Uterus (tissue), 4 donors: Measurements from ENCODE around the gene CPA1. TPM values are rescaled to one million over a fixed set of nuclear protein-coding genes. Genes with fewer than 3 reads are reported as not detected.

Experiments
- DNase-seq, 2 donors: peaks; one replicate each; pipeline ENCODE4 v3.0.0-alpha.2; 2019 to 2020
- H3K27ac ChIP-seq, 2 donors: fragments of 200-600 bp; sonication (generic); 1 replicate in 1 of 2; 2 replicates in 1 of 2; pipeline ENCODE4 v1.5.1; 2016 to 2018
- H3K27me3 ChIP-seq, 2 donors: fragments of 200-600 bp; sonication (generic); one replicate each; pipeline ENCODE4 v1.5.1; 2018 to 2019; ENCODE audit warnings: control low read depth in 1 of 2
- H3K36me3 ChIP-seq, 2 donors: fragments of 200-600 bp; sonication (generic); one replicate each; pipeline ENCODE4 v1.5.1; 2019; ENCODE audit warnings: control low read depth in 1 of 2
- H3K4me1 ChIP-seq, 2 donors: fragments of 200-600 bp; sonication (generic); one replicate each; pipeline ENCODE4 v1.5.1; 2018 to 2019; ENCODE audit warnings: control low read depth in 1 of 2
- H3K4me3 ChIP-seq, 2 donors: fragments of 200-600 bp; sonication (generic); 1 replicate in 1 of 2; 2 replicates in 1 of 2; pipeline ENCODE4 v1.5.1; 2018 to 2019; ENCODE audit warnings: mild to moderate bottlenecking in 1 of 2
- H3K9me3 ChIP-seq, 2 donors: fragments of 200-600 bp; sonication (generic); one replicate each; pipeline ENCODE4 v1.5.1; 2019; ENCODE audit warnings: control low read depth in 1 of 2
- POLR2A ChIP-seq, 2 donors: fragments of 450-650 bp; IDR thresholded peaks; one replicate each; pipeline ENCODE4 v1.6.1; 2016; ENCODE audit warnings: antibody characterized with exemption in 2 of 2, mild to moderate bottlenecking in 1 of 2, moderate library complexity in 1 of 2
- intact Hi-C: fragments of 100-400 bp; cut with DNase I; formaldehyde crosslinking; loops from one replicate; pipeline ENCODE4 v1.15.1; 2023; ENCODE audit warnings: low total_unique reads
- total RNA-seq, 4 donors: library from RNA; depleted of rRNA in 3 of 4; stranded (reverse); fragments of >200 nt in 3 of 4; gene quantifications; one replicate each; pipeline versions ENCODE4 v1.1.0 to v1.2.4, GENCODE V29; 2014 to 2023
- TF ChIP-seq, protein P1 (sequence below), 4 experiments: fragments of 200-600 bp in 2 of 4; fragments of 450-650 bp in 2 of 4; sonication (generic) in 2 of 4; IDR thresholded peaks; one replicate each; pipeline ENCODE4 v1.5.1; 2016 to 2019; ENCODE audit warnings: antibody characterized with exemption in 4 of 4, mild to moderate bottlenecking in 2 of 4, moderate library complexity in 1 of 4
- donor health status: DM: yes; HTN: yes; CAD: no.

The CPA1 gene
- total RNA-seq, 4 donors from 2014 or later: 0.46 to 3.8 TPM; not detected in 2

DNA sequence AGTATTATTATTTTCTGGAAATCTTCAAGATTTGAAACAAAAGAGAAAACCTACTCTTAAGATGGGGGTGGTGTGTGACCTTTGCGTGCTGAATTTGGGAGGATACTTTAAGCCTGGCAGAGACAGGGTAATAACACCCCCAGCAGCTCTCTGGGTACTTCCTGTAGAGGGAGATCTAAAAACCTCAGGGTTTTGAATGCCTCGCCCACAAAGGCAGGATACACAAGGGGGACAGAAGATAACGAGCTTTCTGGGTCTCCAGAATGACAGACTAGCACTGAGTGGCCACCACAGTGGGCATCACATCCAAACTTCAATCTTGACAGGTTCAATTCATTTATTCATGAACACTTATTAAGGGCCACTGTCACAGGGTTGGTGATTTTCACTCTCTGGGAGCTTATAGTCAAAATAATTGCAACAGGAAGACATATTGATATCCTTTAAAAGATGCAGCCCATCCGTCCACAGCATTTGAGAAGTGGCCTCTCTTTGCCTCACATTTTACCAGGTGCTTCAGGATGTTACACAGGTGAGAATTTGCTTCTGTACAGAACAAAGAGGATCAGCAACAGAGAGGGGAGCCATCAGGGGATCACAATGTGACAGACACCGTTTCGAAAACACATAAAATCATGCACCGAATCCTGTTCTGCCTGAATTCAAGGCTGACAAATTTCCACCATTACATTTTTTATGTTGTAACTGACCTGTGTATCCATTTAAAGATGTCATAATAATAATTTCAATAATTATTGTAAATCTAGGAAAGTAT, 14.3 kb downstream of the CPA1 start:
- Histone ChIP-seq H3K27me3 (no peaks in the 10 kb centered on the region), H3K4me3 (no peak overlapping the region), H3K4me1 (peaks cover 0 to 10% of the 10 kb centered on the region in 2 donors), H3K27ac (peak overlapping the region; percentile 80 to 82), H3K36me3 (no peaks in the 10 kb centered on the region), H3K9me3 (no peaks in the 10 kb centered on the region)
- TF ChIP-seq, protein P1, sequence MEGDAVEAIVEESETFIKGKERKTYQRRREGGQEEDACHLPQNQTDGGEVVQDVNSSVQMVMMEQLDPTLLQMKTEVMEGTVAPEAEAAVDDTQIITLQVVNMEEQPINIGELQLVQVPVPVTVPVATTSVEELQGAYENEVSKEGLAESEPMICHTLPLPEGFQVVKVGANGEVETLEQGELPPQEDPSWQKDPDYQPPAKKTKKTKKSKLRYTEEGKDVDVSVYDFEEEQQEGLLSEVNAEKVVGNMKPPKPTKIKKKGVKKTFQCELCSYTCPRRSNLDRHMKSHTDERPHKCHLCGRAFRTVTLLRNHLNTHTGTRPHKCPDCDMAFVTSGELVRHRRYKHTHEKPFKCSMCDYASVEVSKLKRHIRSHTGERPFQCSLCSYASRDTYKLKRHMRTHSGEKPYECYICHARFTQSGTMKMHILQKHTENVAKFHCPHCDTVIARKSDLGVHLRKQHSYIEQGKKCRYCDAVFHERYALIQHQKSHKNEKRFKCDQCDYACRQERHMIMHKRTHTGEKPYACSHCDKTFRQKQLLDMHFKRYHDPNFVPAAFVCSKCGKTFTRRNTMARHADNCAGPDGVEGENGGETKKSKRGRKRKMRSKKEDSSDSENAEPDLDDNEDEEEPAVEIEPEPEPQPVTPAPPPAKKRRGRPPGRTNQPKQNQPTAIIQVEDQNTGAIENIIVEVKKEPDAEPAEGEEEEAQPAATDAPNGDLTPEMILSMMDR (IDR thresholded peaks at IDR 0.05): no peak
- no peak for TF ChIP-seq POLR2A (IDR thresholded peaks at IDR 0.05)
- DNase-seq: no peak
- intact Hi-C loops: no loop called here

GRCh38 chr7:130395421-130395820, 15.1 kb downstream of the CPA1 start:
- Histone ChIP-seq H3K27me3 (no peaks in the 10 kb centered on the region), H3K4me3 (no peak overlapping the region), H3K27ac (peak overlapping the region; percentile 80 to 82), H3K9me3 (no peaks in the 10 kb centered on the region), H3K4me1 (peaks cover 0 to 10% of the 10 kb centered on the region in 2 donors), H3K36me3 (no peaks in the 10 kb centered on the region)
- DNase-seq: no peak
- no peak for TF ChIP-seq POLR2A (IDR thresholded peaks at IDR 0.05)
- TF ChIP-seq, protein P1 (IDR thresholded peaks at IDR 0.05): no peak
- intact Hi-C loops: no loop called here

GRCh38 chr7:130396109-130396508, 15.8 kb downstream of the CPA1 start:
- TF ChIP-seq POLR2A (IDR thresholded peaks at IDR 0.05): no peak
- TF ChIP-seq, protein P1 (IDR thresholded peaks at IDR 0.05): no peak
- Histone ChIP-seq H3K27me3 (no peaks in the 10 kb centered on the region), H3K27ac (peak overlapping the region; percentile 80 to 82), H3K9me3 (no peaks in the 10 kb centered on the region), H3K4me3 (no peak overlapping the region), H3K36me3 (no peaks in the 10 kb centered on the region), H3K4me1 (peaks cover 0 to 10% of the 10 kb centered on the region in 2 donors)
- intact Hi-C loops: no loop called here
- no peak for DNase-seq

DNA sequence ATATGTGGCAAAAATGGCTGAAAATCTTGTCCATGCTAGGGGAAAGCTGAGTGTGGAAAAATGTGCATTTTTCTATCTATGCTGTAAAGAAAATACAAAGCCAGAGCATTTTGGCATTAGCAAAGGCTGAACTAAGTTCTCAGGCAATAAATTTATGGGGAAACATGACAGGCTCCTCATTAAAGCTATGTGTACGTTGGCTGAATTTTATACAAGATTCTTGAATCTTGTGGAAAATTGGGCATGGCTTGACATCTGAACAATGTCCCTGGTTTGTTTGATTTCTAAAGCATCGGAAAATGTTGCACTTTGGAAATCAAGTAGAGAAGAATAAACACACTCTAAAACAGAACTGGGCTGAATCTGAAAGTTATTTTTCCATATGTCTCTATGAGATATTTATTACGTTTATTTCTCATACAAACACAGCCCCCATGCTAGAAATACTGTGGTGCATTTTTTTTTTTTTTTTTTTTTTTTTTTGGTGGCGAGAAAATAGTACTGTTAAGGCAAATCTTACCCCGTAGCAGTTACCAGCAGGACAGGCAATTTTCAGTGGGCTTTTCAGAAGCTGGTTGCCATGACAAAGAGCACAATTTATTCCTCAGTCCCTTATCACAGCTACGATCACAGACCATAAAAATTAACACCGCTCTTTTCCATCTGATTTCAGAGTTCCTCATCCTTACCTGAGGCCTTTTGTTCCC, 16.9 kb downstream of the CPA1 start:
- Histone ChIP-seq H3K27ac (peak overlapping the region in 1 of 2 donors; percentile 80), H3K27me3 (no peaks in the 10 kb centered on the region), H3K4me1 (peaks cover 0 to 10% of the 10 kb centered on the region in 2 donors), H3K36me3 (no peaks in the 10 kb centered on the region), H3K4me3 (no peak overlapping the region), H3K9me3 (no peaks in the 10 kb centered on the region)
- no peak for DNase-seq
- TF ChIP-seq, protein P1 (IDR thresholded peaks at IDR 0.05): no peak
- no peak for TF ChIP-seq POLR2A (IDR thresholded peaks at IDR 0.05)
- intact Hi-C loops: no loop called here

- H3K36me3 ChIP-seq: no peaks in the 10 kb centered on the region
- no peaks in the 10 kb centered on the region for H3K9me3 ChIP-seq
- H3K27ac ChIP-seq: no peak overlapping the region
- peaks cover 0 to 10% of the 10 kb centered on the region in 2 donors for H3K4me1 ChIP-seq
- no peaks in the 10 kb centered on the region for H3K27me3 ChIP-seq
- H3K4me3 ChIP-seq: no peak overlapping the region
- no peak for DNase-seq
- TF ChIP-seq POLR2A (IDR thresholded peaks at IDR 0.05): no peak
- TF ChIP-seq, protein P1 (IDR thresholded peaks at IDR 0.05): no peak
- intact Hi-C loops: no loop called here
Measured at GRCh38 chr7:130397758-130398073, 17.4 kb downstream of the CPA1 start.
